NCI-H2029 (cell line): ENCODE results near the gene SPSB1.

Experiments
- DNase-seq: peaks from one replicate; lab custom pipeline; 2025; lab: John Stamatoyannopoulos, UW

Gene SPSB1

DNA sequence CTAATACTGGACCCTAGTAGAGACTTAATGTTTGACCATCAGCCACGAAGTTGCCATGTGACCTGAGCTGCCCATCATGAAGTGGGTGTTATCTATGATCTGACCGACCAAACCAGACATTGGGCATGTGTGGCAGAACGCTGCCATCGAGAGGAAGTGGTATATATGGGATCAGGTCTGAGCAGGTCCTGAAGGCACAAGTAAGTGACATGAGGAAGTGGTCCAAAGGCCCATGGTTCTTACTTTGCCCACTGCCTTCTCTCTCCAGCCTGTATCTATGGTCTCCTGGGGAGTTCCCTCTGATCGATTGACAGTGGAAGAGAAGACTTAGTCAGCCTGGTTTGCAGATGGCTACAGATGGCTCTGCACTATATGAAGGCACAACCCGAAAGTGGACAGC lies 7.9 kb downstream of the SPSB1 start:
- DNase-seq = no peak

GRCh38 chr1:9302745-9303524 lies 10.2 kb downstream of the SPSB1 start:
- DNase-seq = peak; percentile 52

- no peak for DNase-seq
Observed at GRCh38 chr1:9303916-9304315, 11.2 kb downstream of the SPSB1 start.

DNA sequence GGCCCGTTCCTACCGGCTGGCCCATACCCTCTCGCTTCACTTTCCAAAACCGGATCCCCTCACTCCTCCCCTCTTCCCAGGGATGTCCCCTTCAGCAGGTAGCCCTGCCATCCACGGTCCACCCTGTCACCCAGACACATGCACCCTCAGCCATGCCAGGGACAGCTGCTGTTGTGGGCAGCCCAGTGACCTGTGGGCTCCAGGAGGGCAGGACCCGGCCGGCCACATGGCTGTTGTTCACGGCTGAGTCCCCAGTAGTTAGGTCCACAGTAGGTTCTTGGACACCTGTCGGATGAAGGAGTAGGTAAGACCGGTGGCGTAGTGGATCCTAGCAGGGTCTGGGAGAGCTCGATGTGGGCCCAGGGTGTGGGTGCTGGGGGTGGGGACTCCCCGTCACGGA lies 12.5 kb downstream of the SPSB1 start:
- no peak for DNase-seq

GRCh38 chr1:9306006-9306405 lies 13.3 kb downstream of the SPSB1 start:
- DNase-seq = no peak

GRCh38 chr1:9307303-9307702 lies 14.6 kb downstream of the SPSB1 start:
- DNase-seq = no peak

- no peak for DNase-seq
Observed at GRCh38 chr1:9308236-9308785, 15.6 kb downstream of the SPSB1 start.

DNA sequence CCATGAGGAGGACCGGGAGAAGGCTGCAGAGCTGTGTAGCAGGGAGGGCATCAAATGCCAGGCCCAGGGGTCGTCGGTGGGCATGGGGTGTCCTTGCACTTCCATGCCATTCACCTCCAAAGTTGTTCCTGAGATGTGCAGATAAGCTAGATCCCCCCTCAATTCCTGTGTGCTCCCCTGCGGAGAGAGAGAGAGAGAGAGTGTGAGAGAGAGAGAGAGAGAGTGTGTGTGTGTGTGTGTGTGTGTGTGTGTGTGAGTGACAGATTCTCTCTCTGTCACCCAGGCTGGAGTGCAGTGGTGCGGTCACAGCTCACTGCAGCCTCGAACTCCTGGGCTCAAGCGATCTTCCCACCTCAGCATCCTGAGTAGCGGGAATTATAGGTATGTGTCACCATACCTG lies 16.4 kb downstream of the SPSB1 start:
- no peak for DNase-seq

DNA sequence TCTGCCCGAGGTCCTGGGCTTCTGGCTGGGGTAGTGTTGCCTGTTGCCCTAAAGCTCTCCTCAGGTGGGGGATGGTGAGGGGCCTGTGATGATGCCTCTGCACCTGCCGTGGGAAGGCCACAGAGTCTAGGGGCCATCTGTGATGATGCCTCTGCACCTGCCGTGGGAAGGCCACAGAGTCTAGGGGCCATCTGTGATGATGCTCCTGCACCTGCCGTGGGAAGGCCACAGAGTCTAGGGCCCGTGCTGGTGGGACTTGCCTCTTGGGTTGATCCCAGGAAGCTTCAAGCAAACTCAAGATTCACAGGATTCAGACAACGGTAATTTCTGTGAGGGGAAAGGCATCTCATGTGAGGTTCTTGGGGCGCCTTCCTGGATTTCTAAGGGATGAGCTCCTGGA lies 17.3 kb downstream of the SPSB1 start:
- DNase-seq = no peak

- no peak for DNase-seq
Observed at GRCh38 chr1:9311029-9311428, 18.3 kb downstream of the SPSB1 start.

DNA sequence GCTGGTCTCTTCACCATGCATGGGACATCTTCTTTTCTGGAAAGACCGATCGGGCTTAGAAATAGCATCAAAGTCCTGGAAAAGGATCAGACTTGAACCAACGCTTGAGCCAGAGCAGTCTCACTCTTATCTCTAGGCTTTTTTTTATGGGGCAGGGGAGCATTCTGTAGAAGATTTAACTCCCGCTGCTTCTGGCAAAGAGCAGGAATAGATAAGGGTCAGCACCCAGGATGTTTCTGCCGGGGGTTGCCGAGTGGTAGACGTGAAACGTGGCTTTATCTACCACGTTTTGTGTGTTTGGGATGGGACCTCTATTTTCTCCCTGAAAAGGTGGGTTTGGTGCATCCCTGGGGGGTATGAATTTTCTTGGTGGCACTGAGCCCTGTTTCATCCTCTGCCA lies 18.8 kb downstream of the SPSB1 start:
- no peak for DNase-seq

DNA sequence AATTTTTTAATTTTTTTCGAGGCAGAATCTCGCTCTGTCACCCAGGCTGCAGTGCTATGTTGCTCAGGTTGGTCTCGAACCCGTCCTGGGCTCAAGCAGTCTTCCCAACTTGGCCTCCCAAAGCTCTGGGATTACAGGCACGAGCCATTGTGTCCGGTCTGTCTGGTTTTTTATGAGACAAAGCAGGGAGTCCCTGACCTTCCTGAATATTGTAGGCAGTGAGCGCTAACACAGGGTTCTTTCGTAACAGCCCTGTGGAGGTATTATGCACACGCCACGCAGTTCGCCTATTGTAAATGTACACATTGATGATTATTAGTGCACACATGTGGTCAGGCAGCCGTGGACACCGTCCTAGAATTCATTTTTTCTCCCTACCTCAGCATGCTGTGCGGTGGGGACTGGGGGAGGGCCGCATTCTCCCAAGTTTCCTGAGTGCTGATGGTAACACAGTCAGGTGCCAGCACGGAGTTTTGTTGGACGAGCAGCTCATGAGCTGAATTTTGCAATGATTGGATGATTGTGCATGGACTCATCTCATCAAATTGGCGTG lies 19.6 kb downstream of the SPSB1 start:
- DNase-seq = no peak

- no peak for DNase-seq
Observed at GRCh38 chr1:9313576-9313975, 20.9 kb downstream of the SPSB1 start.

GRCh38 chr1:9314111-9314510 lies 21.4 kb downstream of the SPSB1 start:
- no peak for DNase-seq

GRCh38 chr1:9314711-9315379 lies 22.2 kb downstream of the SPSB1 start:
- no peak for DNase-seq

GRCh38 chr1:9315411-9316079 lies 22.9 kb downstream of the SPSB1 start:
- DNase-seq = no peak

DNA sequence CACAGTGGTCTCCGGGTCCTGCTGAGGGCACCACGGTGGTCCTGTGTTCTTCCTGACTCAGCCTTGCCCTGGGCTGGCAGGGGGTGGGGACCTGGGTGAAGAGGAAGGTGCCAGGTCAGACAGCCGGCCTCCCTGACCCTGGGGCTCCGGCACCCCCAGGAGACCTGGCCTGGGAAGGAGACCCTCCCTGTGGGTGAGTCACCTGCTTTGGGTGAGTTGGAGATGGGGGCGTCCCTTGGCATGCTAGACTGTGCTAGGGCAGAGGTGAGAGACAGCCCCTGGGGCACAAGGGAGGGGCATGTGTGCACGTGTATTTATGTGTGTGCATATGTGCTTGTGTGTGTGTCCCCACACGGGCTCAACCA lies 23.4 kb downstream of the SPSB1 start:
- DNase-seq = no peak

DNA sequence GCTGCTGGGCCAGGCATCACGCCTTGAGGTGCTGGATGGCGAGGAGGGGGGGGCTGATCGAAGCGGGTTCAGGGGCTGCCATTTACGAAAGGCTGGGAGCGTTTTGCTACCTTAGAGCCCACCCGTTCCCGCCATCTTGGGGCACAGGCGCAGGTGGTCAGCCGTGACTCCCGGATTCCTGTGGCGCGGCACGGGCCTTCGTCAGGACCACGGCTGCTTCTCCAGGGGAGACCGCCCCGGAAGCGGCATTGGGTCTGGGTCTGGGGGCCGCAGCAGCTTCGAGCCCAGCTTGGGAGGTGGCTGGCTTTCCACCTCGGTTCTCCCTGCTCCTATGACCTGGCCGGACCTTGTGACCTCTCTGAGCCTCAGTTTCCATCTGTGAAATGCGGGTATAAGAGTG lies 23.8 kb downstream of the SPSB1 start:
- DNase-seq = no peak

DNA sequence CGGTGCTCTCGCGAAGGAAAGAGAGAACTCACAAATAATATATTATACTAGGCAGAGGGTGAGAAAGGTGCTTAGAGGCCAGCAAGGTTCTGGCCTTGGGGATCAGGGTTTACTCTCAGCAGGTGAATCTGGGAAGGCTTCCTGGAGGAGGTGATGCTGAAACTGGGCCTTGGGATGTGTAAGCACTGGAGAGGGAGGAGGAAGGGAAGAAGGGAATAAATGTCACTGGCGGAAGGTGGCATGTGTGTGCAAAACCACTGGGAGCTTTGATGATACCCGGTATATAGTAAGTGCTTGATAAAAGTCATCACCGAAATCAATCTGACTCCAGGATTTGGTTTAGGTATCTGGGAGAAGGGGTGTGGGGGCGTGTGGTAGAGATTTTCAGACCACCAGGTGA lies 24.4 kb downstream of the SPSB1 start:
- DNase-seq = no peak

DNA sequence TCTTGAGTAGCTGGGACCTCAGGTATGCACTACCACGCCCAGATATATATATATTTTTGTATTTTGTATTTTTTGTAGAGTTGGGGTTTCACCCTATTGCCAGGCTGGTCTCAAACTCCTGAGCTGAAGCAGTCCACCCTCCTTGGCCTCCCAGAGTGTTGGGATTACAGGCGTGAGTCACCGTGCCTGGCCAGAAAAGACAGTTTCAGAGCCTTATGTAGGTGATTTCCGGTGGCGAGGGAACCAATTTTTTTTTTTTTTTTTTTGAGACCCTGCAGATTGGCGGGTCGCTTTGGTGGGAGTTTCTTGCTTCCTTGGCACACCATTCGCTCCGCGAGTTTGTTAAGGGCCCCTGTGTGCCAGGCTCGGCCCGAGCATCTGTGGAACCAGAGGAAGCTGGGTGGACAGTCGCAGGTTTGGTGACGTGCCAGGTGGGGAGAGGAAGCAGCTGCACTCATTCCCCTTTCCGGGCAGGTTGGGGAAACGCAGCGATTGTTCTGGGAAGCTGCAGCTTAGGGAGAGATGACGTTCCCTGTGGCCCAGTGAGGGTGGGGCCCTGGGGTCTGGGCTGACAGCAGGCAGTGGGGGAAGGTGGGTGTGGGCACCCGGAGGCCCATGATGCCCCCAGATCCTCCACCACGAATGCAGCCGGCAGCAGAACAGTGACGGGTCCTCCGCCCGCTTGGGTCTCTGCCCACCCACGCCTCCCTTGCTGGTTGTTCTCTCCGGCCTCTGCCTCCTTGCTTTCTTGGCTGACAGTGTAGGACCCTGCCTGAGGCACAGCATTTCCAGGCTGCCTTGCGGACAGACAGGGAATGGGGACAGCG lies 25.1 kb downstream of the SPSB1 start:
- peak; percentile 60 for DNase-seq

DNA sequence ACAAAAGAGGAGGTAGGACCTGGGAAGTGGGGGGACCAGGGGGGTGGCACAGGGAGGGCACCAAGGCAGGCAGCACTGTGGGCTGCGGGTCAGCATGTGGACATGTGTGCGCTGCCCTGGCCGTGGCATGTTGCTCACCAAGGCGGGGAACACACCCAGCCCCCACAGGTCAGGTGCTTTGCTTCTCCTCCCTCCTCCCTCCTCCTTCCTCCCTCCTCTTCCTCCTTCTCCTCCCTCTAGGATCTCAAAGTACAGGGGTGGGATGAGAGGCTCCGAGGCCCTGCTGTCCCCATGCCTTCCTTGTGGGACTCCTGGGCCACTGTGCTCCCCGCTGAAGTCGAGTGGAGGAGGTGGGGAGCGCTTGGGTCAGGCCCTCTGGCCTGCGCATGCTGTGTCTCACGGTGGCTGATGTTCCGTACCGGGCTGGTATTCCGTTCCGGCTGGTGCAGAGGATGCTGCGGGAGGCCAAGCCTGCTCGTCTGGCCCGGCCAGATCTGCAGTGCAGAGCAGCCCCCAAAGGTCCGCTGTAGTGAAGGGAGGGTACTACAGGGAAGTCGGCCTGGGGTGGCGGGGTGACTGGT lies 26.6 kb downstream of the SPSB1 start:
- no peak for DNase-seq
